Smooth muscle cell (in vitro differentiated cells): ENCODE measurements around the gene DARS1. TPM values are rescaled to one million over a fixed set of nuclear protein-coding genes. Genes with fewer than 3 reads are reported as not detected.

ENCODE experiments used
- DNase-seq: peaks from one replicate; lab custom pipeline; 2025; ENCODE audit not compliant: unreplicated experiment; lab: John Stamatoyannopoulos, UW
- H2AFZ ChIP-seq: fragments of 200-600 bp; sonication (generic); 2 replicates; pipeline ENCODE4 v1.6.0; 2016; ENCODE audit warnings: antibody characterized with exemption, low read depth, mild to moderate bottlenecking
- H3F3A ChIP-seq: fragments of 200-600 bp; sonication (generic); 2 replicates; pipeline ENCODE4 v1.6.0; 2017; ENCODE audit warnings: antibody characterized with exemption, low read depth
- H3K27ac ChIP-seq: fragments of 200-600 bp; sonication (generic); 2 replicates; pipeline ENCODE4 v1.5.1; 2016; ENCODE audit warnings: low read depth, mild to moderate bottlenecking
- H3K27me3 ChIP-seq: fragments of 200-600 bp; sonication (generic); 2 replicates; pipeline ENCODE4 v1.6.1; 2016; ENCODE audit warnings: low read depth, mild to moderate bottlenecking
- H3K36me3 ChIP-seq: fragments of 200-600 bp; sonication (generic); 2 replicates; pipeline ENCODE4 v1.5.1; 2016; ENCODE audit warnings: low read depth
- H3K4me1 ChIP-seq: fragments of 200-600 bp; sonication (generic); 2 replicates; pipeline ENCODE4 v1.5.1; 2016; ENCODE audit warnings: low read depth
- H3K4me2 ChIP-seq: fragments of 200-600 bp; sonication (generic); 2 replicates; pipeline ENCODE4 v1.6.0; 2016; ENCODE audit warnings: mild to moderate bottlenecking
- H3K4me3 ChIP-seq: fragments of 200-600 bp; sonication (generic); 2 replicates; pipeline ENCODE4 v1.5.1; 2016; ENCODE audit warnings: mild to moderate bottlenecking
- H3K79me2 ChIP-seq: fragments of 200-600 bp; sonication (generic); 2 replicates; pipeline ENCODE4 v1.6.0; 2016; ENCODE audit warnings: low read depth, mild to moderate bottlenecking
- H3K9ac ChIP-seq: fragments of 200-600 bp; sonication (generic); 2 replicates; pipeline ENCODE4 v1.6.0; 2016; ENCODE audit warnings: low read depth
- H3K9me3 ChIP-seq: fragments of 200-600 bp; sonication (generic); replicated peaks from 2 replicates; pipeline ENCODE4 v1.5.1; 2016; ENCODE audit warnings: low read depth
- H4K20me1 ChIP-seq: fragments of 200-600 bp; sonication (generic); 2 replicates; pipeline ENCODE4 v1.6.0; 2016; ENCODE audit warnings: low read depth
- CTCF ChIP-seq: fragments of 200-600 bp; sonication (generic); IDR thresholded peaks from 2 replicates; pipeline ENCODE4 v1.5.1; 2017; ENCODE audit warnings: borderline replicate concordance, mild to moderate bottlenecking, antibody characterized with exemption; ENCODE audit not compliant: insufficient read depth, poor library complexity, severe bottlenecking
- WGBS: methylation state at CpG from one replicate; pipeline ENCODE4 v1.1.7; 2016; ENCODE audit warnings: low lambda C conversion rate; 5-methylcytosine and 5-hydroxymethylcytosine counted together
- polyA plus RNA-seq: library from polyadenylated mRNA; unstranded; fragments of >200 nt; fragmentation: Nextera tagmentation; extraction: Ambion mirVana; gene quantifications from 2 replicates; pipeline ENCODE4 v1.2.1, GENCODE V29; 2016
- total RNA-seq: library from RNA; depleted of rRNA; stranded (reverse); fragments of >200 nt; gene quantifications from 2 replicates; pipeline ENCODE4 v1.2.3, GENCODE V29; 2014

DARS1 gene
- total and polyA plus RNA-seq, 2 experiments from 2014 or later: 110 to 121 TPM

GRCh38 chr2:135947483-135947882 lies 37.9 kb downstream of the DARS1 start:
- no peak for TF ChIP-seq CTCF
- Histone ChIP-seq H3K9ac (no peak overlapping the region), H2AFZ (no peak overlapping the region), H3K9me3 (no peaks in the 10 kb centered on the region), H3K4me1 (peaks cover 6% of the 10 kb centered on the region), H3K27me3 (no peaks in the 10 kb centered on the region), H3K79me2 (peaks cover 80% of the 10 kb centered on the region), H4K20me1 (peaks cover 85% of the 10 kb centered on the region), H3K36me3 (peaks cover 3% of the 10 kb centered on the region), H3K4me2 (no peak overlapping the region), H3K4me3 (no peak overlapping the region), H3F3A (no peaks in the 10 kb centered on the region), H3K27ac (peak overlapping the region; percentile 95)
- 100% methylated on average over 2 of the region's 2 CpGs for WGBS
- DNase-seq: no peak

DNA sequence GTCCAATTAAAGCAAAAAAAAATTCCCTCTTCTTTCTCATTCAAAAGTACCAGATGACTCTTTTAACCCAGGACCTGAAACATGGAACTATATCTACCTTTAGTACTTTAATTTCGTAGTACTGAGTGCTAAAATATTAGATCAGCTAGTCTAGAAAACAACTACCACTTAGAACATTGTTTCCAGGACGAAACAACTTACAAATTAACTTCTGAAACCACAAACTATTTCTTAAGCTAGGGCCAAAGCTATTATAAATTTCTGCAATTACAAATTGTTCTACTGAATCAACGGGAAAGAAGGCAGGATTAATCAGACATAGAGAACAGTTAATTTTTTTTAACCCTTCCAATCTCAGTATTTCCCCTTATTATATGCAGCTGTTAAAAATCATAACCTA lies 39.9 kb downstream of the DARS1 start:
- Histone ChIP-seq H3K79me2 (peaks cover 71% of the 10 kb centered on the region), H3K27me3 (no peaks in the 10 kb centered on the region), H3K4me3 (no peak overlapping the region), H3K9ac (no peak overlapping the region), H3K36me3 (no peaks in the 10 kb centered on the region), H3K9me3 (no peaks in the 10 kb centered on the region), H2AFZ (no peak overlapping the region), H3K4me1 (peaks cover 6% of the 10 kb centered on the region), H3K27ac (no peak overlapping the region), H4K20me1 (peaks cover 74% of the 10 kb centered on the region), H3K4me2 (no peak overlapping the region), H3F3A (no peaks in the 10 kb centered on the region)
- TF ChIP-seq CTCF: no peak
- 83% methylated on average over 3 of the region's 3 CpGs for WGBS
- no peak for DNase-seq

GRCh38 chr2:135944625-135945024 lies 40.8 kb downstream of the DARS1 start:
- Histone ChIP-seq H3K9ac (no peak overlapping the region), H3K4me3 (no peak overlapping the region), H2AFZ (no peak overlapping the region), H4K20me1 (peaks cover 73% of the 10 kb centered on the region), H3K9me3 (no peaks in the 10 kb centered on the region), H3K36me3 (no peaks in the 10 kb centered on the region), H3F3A (no peaks in the 10 kb centered on the region), H3K79me2 (peaks cover 68% of the 10 kb centered on the region), H3K27me3 (no peaks in the 10 kb centered on the region), H3K27ac (no peak overlapping the region), H3K4me2 (no peak overlapping the region), H3K4me1 (peaks cover 6% of the 10 kb centered on the region)
- WGBS: 94% methylated on average over 1 of the region's 1 CpG
- DNase-seq: no peak
- no peak for TF ChIP-seq CTCF

GRCh38 chr2:135942936-135943688 lies 42.3 kb downstream of the DARS1 start:
- WGBS: 93% methylated on average over 5 of the region's 5 CpGs
- Histone ChIP-seq H3K27me3 (no peaks in the 10 kb centered on the region), H3F3A (no peaks in the 10 kb centered on the region), H3K79me2 (peaks cover 56% of the 10 kb centered on the region), H3K36me3 (no peaks in the 10 kb centered on the region), H2AFZ (no peak overlapping the region), H3K4me1 (no peaks in the 10 kb centered on the region), H3K27ac (no peak overlapping the region), H3K4me2 (no peak overlapping the region), H3K9me3 (no peaks in the 10 kb centered on the region), H3K4me3 (no peak overlapping the region), H4K20me1 (peaks cover 73% of the 10 kb centered on the region), H3K9ac (no peak overlapping the region)
- DNase-seq: no peak
- no peak for TF ChIP-seq CTCF
